ENCODE measurements around the gene BGN. TPM values are rescaled to one million over a fixed set of nuclear protein-coding genes. Genes with fewer than 3 reads are reported as not detected.

BGN gene
- total RNA-seq, 1 experiment from 2014 or later, result 2.0 TPM

DNA sequence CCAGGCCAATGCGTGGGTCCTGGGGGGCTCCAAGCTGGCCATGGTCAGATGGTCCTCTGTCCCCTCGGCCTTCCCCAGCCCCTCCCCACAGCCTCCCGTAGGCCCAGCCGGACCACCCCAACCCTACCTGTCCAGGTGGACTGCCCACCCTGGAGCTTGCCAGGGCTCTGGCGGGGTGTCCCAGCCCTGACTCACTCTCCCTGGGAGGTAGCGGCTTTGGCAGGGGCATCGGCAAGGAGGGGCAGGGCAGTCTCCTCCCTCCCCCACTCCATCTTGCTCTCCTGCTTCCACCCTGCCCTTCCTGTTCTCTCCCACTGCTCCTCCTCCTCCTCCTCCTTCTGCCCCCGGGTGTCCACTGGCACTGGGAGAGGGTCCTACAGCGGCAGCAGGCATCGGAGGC lies 7.4 kb downstream of the BGN start:
- no peak for DNase-seq (ENCODE audit: extremely low read depth, low read depth)

DNA sequence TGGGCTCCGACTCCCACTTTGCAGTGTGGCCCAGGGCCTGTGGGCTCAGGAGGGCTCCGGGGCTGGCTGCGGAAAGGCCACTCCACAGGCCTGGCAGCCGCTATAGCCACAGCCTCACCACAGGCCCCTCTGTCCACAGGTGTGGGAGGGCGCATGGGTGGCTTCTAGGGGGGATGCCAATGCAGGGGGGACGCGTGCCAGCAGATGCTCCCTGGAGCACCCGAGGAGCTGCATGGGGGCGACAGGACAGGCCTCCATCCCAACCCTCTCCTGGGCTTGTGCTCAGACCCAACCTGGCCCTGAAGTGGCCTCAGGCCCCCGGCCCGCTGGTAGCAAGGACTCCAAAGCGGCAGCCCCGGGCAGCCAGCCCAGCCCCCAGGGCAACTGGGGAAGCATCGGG lies 8.0 kb downstream of the BGN start:
- DNase-seq (ENCODE audit: extremely low read depth, low read depth), result no peak

DNA sequence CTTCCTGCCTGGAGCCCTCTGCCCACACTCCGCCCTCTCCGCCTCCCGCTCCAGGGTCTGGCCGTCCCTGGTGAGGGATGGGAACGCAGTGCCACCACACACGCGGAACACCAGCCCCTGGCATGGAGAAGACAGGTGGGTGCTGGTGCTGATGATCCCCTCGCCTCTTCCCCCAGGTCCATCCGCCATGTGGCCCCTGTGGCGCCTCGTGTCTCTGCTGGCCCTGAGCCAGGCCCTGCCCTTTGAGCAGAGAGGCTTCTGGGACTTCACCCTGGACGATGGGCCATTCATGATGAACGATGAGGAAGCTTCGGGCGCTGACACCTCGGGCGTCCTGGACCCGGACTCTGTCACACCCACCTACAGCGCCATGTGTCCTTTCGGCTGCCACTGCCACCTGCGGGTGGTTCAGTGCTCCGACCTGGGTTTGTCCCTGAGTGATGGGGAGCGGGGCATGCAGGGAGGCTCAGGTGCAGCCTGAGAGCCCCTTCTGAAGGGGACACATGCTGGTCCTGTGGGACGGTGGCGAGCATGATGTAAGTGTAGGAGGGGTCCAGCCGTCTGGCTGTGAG lies 9.8 kb downstream of the BGN start:
- DNase-seq (ENCODE audit: extremely low read depth, low read depth), result no peak

DNA sequence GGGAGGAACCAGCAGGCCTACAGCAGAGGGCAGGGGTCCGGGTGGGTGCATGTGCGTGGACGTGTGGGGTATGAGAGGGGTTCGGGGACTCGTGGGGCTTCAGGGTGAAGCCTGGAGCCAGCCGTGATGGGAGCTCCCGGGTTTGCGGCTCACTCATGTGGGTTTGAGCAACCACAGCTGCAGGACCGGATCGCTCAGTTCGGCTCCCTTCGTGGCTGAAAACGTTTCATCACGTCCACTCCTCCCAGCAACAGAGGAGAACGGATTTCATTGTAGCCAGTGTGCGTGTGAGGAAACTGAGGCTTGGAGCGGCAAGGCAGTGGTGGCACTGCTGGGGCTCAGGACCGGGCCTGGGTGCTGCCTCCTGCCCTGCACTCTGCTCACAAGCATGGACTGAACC lies 10.6 kb downstream of the BGN start:
- DNase-seq (ENCODE audit: extremely low read depth, low read depth), result no peak

DNA sequence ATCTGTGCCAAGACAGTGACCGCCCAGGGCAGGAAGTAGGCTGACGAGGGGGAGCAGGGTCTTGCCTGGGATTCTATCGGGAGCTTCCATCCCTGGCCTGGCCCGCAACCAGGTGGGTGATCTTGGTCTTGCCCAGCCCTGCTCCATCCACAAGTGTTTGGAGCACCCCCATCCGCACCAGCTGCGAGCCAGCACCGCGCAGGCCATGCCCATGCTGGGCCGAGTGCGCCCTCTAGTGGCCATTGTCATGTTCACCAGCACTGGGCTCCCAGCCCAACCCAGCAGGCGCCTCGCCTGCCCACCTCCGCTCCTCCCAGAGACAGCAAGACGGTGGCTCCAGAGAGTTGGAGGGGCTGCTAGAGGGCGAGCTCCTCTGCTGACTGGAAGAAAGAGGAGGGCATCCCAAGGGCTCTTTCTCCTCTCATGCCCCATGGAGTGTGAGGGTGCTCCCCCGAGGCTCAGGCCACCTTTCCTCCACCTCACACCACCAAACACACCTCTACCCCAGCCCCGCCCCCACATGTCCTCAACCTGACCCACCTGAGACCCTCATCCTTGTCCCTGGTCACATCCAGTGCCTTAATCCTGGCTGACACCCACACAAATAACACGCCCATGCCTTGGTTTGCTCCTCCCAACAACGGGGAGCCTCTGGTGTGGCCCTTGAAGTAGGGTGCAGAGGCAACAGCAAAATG lies 12.9 kb downstream of the BGN start:
- peak; percentile 72 for DNase-seq (ENCODE audit: extremely low read depth, low read depth)

DNA sequence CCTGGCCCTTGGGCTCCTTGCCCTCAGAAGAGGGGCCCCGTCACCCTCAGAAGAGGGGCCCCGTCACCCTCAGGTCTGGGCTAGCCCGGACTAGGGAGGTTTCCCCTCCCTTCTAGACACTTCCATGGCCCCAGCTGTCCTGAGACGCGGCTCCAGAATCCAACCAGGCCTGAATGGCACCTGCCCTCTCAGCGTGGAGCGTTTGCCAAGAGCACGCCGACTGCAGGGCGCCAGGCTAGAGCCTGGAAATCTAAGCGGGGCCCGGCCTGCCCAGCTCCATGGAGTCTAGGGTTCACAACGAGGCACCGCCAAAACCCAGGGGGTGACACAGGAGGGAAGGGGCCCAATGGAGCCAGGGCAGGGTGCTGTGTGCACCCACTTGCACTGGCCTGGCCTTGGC lies 14.8 kb downstream of the BGN start:
- no peak for DNase-seq (ENCODE audit: extremely low read depth, low read depth)

DNA sequence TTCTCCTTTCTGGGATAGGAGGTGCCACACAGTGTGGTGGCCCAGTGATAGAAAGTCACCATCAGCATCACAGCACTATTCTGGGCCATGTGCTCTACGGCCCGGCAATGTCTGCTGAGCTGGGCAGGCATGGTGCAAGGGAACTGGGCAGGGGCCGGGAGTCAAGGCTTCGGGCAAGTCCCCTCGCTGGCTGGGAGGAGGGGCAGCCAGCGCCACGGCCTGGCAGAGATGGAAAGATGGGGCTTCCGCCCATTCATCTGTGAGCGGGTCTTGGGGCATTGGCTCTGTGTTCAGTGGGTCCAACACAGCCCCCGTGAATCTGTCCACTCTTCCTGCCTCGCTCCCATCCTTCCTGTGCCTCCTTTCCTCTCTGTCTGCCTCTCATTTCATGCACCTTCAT lies 15.6 kb downstream of the BGN start:
- DNase-seq (ENCODE audit: extremely low read depth, low read depth), result no peak

DNA sequence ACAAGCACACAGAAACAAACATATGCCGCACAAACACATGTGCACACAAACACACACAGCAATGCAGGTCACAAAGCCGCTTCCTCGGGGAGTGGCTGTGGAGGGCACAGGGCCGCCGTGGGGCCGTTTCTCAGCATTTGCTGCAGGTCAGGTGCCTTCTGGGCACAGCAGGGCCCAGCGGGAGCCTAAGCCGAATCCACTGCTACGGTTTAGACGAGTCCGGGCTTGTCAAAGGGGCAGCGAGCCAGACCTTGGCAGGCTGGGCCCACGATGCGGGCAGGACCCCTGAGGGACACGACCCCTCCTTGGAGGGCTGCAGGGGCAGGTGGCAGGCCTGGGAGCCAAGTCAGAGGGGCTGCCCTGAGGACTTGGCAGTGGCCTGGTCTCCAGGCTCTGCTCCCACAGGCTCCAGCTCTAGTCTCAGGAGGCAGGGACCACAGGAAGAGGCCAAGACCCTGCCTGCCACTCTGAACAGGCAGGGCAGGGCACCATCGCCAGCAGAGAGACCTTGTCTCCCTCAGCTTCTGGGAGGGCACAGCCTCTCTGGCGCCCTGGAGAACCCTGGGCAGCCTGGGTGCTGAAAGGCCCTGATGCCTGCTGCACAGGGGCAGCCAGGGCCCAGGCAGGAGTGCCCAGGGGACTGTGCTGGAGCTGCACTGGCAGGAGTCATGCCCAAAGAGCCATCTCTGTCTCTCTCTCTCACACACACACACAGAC lies 17.2 kb downstream of the BGN start:
- DNase-seq (ENCODE audit: extremely low read depth, low read depth), result no peak

DNA sequence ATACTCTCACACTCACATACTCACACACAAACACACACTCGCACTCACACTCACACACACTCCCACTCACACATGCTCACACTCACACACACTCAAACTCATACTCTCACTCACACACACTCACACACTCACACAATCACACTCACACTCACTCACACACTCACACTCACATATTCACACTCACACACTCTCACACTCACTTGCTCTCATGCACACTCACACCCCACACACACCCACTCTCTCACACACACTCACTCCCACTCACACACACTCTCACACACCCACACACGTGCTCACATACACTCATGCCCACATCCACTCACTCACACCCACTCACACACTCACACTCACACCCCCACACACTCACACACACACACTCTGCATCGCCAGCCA lies 17.7 kb downstream of the BGN start:
- no peak for DNase-seq (ENCODE audit: extremely low read depth, low read depth)

DNA sequence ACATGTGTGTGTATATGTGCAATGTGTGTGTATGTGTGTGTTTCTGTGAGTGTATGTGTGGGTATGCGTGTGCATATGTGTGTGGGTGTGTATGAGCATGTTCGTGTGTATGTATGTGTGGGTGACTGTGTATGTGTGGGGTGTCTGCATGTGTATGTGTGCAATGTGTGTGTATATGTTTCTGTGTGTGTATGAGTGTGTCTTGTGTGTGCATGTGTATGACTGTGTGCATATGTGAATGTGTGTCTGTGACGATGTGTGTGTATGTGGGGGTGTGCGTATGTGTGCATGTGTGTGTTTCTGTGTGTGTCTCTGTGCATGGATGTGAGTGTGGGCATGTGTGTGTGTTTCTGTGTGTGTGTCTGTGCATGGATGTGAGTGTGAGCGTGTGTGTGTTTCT lies 18.5 kb downstream of the BGN start:
- no peak for DNase-seq (ENCODE audit: extremely low read depth, low read depth)

DNA sequence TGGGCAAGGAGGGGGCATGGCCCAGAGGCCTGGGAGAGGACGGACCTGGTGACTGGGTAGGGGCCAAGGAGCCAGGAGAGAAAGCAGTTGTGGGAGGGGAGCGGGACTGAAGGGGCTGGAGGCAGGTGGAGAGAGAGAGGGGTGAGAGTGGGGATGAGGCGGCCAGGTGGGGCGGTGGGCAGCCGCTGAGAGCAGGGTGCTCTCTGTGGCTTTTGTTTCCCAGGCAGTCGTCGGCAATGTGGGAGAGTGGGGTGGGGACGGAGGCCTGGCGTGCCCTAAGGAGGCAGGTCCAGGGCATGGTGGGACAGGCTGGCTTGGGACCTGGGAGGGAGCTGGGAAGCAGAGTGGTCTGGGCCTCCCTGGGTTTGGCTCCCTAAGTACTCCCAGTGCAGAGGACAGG lies 19.5 kb downstream of the BGN start:
- DNase-seq (ENCODE audit: extremely low read depth, low read depth), result no peak

DNA sequence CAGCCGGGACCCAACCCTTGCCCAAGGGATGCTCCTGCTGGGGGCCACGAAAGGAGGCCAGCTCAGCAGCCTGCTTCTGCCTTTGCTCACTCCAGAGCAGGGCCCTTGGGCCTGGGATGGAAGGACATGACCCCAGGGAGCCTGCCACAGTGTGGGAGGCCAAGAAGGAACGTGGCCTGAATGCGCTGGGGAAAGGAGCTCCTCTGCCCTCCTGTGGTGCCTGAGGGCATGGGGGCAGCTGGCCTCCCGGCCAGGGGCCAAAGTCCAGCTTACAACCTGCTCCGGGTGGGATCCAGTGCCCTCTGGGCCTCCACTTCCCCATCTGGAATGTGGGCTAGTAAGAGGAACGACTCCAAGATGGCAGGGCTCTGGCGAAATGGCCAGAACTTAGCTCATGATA lies 20.7 kb downstream of the BGN start:
- DNase-seq (ENCODE audit: extremely low read depth, low read depth), result no peak

DNA sequence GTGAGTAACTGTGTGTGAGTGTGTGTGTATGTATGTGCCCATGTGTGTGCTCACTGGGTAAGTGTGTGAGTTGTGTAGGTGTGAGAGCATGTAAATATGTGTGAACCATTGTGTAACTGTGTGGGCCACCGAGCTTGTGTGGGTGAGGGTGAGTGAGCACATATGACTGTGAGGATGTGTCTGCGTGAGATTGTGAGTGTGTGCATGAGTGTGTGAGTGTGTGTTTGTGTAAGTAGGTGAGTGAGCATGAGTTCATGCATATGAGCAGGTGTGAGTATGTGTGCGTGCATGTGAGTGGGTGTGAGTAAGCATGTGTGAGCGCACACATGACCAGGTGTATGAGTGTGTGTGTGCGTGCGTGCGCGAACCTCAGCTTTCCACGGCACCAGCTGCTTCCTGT lies 21.3 kb downstream of the BGN start:
- DNase-seq (ENCODE audit: extremely low read depth, low read depth), result no peak

DNA sequence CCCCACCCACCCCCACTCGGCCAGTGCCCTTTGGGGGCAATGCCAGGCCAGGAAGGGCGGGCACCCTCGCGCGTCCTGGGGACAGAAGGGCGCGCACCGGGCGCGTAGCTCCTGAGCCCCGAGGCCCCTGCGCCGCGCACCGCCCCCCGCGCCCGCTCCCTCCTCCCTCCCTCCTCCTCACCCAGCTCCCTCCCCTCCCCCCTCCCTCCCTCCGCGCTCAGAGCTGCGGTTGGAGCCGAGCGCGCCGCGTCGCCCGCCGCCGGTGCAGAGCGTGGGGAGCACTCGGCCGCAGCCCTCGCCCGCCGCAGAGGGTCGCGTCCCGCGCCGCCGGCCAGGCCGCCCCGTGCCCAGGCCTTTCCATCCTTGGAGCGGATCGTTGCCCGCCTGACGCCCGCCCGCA lies 22.6 kb downstream of the BGN start, which contains the start of gene ATP2B3:
Gene ATP2B3 (plus strand): TSS at position 220 of the 400 bp plus-strand sequence. CDS start 18,606 bp downstream, outside the sequence.
- DNase-seq (ENCODE audit: extremely low read depth, low read depth), result no peak

DNA sequence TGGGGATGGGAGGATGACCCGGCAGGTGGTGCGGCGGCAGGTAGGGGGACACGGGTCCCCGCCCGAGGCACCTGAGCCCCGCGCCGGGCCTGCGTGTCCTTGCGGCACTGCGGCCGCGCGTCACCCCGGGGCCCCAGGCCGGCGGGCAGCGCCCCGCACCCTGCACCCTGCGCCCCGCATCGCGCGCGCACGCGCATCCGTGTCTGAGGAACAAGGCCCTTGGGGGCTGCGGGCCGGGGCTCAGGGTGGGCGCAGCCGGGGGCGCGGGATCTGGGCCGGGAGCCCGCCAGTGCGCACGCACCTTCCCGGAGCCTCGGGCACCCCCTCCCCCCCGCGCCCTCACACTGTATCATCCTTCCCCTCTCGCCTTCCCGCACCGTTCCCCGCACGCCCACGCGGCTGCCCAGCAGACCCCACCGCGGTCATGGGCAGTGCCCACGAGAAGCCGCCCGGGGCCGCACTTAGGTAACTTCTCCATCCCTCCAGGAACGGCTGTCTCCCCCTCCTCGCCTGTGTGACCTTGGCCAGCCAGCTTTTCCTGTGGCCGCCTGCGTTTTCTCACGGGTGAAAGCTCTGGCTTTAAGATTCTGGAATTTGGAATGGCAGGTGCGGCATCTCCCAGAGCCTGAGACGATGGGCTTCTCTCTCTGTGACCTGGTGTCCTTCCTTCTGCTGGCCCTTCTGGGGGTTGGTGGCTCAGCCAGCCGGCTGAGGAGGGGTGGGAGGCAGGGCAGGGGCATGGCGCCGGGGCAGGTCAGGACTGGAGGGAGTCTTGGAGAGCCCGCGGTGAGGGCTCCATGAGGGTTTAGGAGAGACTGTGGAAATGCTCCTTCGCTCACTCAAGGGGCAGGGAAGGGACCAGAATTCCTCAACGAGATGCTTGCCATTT lies 23.4 kb downstream of the BGN start:
- DNase-seq (ENCODE audit: extremely low read depth, low read depth), result no peak

DNA sequence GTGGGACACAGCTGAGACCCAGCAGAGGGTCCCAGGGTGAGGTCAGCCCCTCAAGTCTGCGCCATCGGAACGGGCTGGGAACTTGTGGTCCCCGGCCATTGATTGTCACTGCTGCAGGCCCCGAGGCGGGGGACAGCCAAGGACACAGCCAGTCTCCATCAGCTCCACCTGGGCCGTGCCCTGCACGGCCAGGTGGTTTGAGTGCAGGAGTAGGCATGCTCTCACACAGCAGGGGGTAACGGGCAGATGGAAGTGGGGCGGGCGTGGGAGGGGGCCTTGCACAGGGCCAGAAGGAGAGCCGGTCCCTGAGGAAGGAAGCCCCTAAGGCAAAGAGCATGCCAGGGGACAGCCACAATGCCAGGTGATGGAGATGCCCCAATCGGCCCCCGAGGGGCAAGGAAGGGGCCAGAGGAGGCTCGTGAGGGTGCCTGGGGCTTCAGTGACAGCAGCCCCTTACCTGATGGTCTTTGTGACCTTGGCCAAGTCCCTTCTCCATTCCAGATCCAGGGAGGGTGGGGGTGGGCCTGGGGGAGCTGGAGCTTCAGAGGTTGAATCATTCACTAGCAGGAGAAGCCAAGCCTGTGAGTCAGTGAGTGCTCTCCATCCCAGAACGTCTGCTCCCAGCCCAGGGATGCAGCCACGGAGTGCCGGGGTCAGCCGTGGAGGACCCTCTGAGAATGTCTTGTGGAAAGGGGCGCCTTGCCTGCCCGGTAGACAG lies 24.9 kb downstream of the BGN start:
- no peak for DNase-seq (ENCODE audit: extremely low read depth, low read depth)

DNA sequence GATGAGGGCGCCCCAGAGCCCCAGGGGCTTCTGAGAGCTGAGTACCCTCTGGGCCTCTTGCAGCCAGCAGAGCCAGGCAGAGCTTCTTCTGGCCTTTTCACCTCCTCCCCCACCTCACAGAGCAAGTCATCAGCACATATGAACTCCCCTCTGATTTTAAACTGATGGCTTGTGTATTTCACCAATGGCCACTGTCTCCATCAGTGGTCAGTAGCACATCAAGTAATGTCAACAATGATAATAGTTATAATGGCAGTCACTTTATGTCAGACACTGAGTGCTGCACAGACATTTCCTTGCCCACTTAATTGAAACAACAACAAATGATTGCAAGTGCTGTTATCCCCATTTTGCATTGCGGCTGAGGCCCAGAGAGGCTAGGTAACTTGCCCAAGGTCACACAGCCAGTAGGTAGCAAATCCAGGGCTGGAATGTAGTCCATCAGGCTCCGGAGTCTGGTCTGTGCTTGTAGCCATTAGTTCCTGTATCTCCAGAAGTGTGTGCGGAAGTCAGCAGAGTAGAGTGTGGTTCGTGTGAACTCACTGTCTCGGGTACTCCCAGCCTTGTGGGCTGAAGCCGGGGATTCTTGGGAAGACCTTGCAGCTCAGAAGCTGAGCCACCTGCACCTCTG lies 25.6 kb downstream of the BGN start:
- DNase-seq (ENCODE audit: extremely low read depth, low read depth), result no peak

DNA sequence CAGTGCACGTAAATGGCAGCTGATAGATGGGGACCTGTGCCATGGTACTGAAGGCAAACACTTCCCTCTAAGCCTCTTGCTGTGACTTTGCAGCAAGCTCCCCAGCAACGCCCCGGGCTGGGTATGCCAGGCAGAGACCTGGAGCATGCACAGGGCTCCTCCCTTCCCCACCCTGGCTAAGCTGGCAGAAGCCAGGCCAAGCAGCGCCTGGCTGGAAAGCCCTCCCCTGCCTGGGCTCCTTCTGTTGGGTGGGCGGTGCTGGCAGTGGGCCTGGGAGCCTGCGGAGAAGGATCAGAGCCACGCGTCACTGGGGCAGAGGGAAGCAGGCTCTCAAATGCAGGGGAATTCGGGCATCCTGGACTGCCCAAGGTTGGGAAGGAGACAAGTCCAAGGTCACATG lies 26.3 kb downstream of the BGN start:
- DNase-seq (ENCODE audit: extremely low read depth, low read depth), result no peak

DNA sequence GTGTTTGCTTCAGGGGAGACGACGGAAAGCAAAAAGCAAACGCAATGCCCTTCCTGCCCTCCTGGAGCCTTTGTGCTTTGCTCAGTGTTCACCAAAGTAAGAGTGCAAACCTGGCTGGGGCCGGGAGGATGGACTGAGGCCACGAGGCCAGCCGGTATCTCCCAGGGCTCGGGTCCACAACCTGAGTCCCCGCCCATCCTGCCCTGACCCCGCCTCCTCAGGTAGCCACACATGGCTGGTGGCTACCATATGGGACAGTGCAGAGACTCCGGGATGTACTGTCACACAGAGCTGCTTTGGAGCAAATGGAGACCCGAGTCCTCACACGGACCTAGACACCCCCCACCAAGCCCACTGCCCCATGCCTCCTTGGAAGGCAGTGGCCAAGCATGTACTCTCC lies 27.5 kb downstream of the BGN start:
- DNase-seq (ENCODE audit: extremely low read depth, low read depth), result no peak

DNA sequence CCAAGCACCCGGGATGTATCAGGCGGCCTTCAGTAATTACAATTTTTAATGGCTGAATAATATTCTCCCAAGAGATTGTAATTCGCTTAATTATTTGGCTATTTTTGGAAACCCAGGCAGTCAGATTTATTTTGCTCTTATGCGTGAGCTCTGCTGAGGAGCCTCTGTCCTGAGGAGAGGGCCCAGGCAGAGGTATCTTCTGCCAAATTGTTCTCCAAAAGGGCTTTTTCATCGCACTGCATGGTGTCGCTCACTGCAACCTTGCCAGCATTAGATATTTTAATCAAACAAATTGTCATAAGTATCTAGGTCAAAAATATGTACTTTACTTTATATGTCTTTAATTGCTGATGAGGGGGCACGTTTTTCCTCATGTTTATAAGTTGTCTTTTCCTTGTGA lies 28.5 kb downstream of the BGN start:
- no peak for DNase-seq (ENCODE audit: extremely low read depth, low read depth)

Measured in NCI-H460 (cell line).